GM19023 (cell line): Measurements from ENCODE around the gene TREH.

Experiments
- ATAC-seq: cut with Tn5 transposase; IDR thresholded peaks from one replicate; pipeline ENCODE4 v1.9.1; 2021; ENCODE audit warnings: mild to moderate bottlenecking, moderate library complexity; ENCODE audit not compliant: unreplicated experiment

The TREH gene

DNA sequence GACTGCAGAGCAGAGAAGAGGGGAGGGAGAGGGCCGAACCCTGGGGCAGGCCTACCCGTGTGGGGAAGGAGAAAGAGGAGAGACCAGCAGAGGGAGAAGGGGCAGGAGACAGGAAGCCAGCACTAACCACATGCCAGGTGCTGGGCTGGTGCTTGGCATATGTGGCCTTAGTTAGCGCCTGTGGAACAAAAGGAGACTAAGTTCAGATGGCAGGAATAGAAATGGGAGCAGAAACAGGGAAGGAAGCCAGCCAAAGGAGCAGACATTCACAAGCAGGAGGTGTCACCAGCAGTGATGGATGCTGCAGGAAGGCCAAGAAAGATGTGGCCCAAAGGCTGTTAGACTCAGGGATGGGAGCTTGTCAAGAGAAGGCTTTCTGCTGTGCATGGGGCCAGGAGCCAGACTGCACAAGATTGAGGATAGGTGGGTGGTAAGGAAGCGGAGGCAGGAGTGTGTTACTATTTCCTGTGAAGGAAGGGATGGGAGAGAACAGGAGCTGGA is 26.7 kb downstream of the TREH start:
- ATAC-seq, result no peak

GRCh38 chr11:118651820-118652219 is 27.6 kb downstream of the TREH start:
- no peak for ATAC-seq

GRCh38 chr11:118650366-118650765 is 29.1 kb downstream of the TREH start:
- no peak for ATAC-seq

GRCh38 chr11:118649941-118650340 is 29.5 kb downstream of the TREH start:
- ATAC-seq, result no peak

GRCh38 chr11:118648291-118648690 is 31.2 kb downstream of the TREH start:
- no peak for ATAC-seq

DNA sequence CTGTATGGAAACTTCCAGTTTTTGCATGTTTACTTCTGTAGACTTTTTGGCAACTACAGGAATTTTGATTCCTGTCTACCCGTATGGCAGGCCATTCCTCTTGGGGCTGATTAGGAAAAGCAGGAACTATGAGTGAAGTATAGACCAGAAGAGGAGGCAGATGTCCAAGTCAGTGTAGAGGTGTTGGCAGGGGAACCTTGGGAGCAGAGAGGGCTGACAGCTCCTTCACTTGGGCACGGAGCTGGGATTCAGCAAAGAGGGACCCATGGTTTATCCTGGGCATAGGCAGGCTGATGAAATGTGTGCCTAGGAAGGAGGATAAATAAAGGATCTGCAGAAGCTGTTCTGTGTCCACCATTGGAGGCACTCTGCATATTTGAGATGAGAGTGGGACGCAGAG is 33.1 kb downstream of the TREH start:
- no peak for ATAC-seq

- no peak for ATAC-seq
These were observed 34.3 kb downstream of the TREH start for GRCh38 chr11:118645066-118645715.

- ATAC-seq, result no peak
These were observed 35.0 kb downstream of the TREH start for GRCh38 chr11:118644496-118644895.

- ATAC-seq, result no peak
These were observed 35.5 kb downstream of the TREH start for GRCh38 chr11:118643995-118644345.

GRCh38 chr11:118643142-118643994 is 36.1 kb downstream of the TREH start:
- ATAC-seq, result no peak

- ATAC-seq, result no peak
These were observed 37.9 kb downstream of the TREH start for GRCh38 chr11:118641397-118642019.

DNA sequence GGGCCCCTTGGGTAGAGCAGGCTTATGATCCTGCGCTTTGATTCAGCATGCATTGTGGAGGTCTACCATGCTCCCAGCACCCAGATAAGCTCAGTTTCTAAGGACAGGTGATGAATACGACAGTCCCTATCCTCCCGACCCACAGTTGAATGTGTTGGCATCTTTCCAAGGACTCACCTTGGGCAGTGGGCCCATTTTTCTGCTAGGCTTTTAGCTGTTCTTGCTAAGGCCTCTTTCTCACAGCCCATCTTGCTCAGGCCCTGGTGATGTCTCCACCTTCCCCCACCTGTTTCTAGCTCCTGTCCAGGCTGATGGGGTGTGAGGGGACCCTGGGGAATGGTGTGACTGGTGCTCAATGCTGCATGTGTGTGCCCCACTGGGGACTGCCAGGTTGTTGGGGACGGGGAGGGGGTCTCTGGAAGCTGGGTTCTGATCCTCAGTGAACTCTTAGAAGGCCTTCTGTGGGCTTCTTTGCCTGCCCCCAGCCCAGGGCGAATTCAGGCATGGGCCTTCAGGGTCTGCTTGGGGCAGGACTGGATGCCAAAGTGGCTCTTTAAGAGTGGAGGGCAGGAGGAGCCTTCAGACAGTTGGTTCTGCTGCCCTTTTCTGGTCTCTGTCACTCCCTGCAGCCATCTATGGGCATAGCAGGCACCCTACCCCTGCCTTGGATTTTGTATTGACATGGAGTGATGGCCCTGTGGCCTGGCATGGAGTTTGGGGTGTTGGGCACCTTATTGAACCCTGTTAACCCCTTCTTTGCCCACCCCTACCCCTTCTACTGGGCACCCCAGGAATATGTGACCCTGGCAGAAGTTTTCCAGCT is 38.9 kb downstream of the TREH start:
- no peak for ATAC-seq

GRCh38 chr11:118639899-118640298 is 39.6 kb downstream of the TREH start:
- no peak for ATAC-seq

DNA sequence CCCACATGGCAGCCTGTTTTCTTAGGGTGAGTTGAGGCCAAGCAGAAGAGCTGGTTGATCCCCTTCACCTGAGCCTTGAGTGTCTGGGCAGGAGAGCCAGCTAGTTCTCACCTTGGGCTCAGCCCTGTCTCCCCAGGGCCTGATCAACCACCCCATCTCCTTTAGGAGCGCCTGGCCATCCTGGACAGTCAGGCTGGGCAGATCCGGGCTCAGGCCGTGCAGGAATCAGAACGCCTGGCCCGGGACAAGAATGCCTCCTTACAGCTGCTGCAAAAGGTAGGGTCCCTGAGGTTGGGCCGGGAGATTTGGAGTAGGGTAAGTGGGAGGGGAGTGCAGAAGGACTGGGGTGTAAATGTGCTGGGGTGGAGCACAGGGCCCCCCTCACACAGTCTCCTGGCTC is 40.7 kb downstream of the TREH start:
- ATAC-seq, result no peak

- no peak for ATAC-seq
These were observed 42.7 kb downstream of the TREH start for GRCh38 chr11:118636569-118637290.

- no peak for ATAC-seq
These were observed 43.8 kb downstream of the TREH start for GRCh38 chr11:118635642-118636041.

GRCh38 chr11:118635237-118635591 is 44.2 kb downstream of the TREH start:
- ATAC-seq, result no peak

DNA sequence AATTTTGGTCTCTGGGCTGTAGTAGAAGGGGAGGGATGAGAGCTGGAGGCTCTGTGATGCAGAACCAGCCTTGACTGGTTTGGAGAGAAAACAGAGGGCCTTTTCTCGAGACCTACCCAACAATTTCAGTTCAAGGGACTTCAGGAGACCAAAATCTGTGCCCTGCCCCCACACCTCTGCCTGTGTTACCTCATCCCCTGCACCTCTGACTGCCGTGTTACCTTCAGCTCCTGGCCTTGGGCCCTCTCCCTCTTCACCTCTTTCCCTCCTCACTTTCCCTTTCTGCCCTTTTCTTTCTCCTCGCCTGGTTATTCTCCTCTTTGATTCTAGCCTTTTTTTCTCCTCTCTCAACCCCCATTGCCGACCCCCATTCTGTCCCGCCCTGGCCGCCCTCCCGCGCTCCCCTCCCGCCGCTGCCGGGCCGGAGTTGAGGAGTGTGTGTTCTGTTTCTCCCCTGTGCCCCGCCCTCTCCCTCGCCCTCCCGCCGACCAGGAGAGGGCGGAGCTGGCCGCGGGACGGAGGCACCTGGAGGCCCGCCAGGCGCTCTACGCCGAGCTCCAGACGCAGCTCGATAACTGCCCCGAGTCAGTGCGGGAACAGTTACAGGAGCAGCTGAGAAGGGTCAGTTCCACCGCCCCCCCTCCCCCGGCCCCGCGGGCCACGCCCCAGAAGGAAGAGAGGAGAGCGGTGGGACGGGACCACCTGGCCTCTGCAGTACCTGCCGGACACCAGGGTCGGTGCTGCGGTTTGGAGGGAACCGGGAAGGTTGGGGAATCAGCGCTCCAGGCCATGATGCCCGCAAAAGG is 44.8 kb downstream of the TREH start:
- no peak for ATAC-seq

DNA sequence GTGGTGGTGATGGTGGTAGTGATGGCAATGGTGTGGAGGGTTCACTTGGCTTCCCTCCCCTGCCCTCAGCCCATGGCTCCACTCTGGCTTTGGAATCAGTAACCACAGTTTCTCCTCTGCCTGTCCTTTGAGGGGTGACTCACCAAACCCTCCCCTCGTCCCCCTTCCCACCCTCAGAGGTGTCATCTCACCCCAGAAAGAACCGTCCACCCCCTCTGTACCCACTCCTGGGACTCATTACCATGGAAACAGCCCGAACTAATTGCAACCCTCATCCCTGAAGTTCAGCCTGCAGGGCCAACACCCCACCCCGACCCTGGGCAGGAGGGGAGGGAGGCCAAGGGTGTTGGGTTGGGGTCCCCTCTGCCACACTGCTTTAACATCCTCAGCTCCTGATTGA is 45.5 kb downstream of the TREH start:
- no peak for ATAC-seq

DNA sequence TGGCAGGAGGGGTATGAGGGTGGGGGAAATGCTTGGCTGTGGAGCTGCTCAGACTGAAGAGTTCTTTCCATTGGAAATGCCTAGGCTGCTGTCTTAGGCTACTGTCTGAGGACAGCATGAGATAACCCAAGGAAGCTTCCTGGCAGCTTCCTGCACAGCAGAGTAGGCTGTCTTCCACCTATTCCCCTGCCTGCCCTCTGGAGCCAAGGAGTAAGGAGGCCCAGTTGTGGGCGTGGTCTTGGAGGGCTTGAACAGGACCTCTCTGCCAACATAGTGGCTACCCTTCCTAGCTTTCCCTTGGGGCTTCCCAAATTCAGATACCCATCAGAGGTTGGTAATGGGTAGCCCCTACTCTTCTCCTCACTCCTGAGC is 46.1 kb downstream of the TREH start:
- ATAC-seq, result no peak
